Activated CD4-positive, alpha-beta T cell treated with anti-CD3 and anti-CD28 coated beads, Interleukin-10, Interleukin-2, amounts not matched to agents 100 ng/mL and 50 ng/mL, durations not matched to agents 16 hours and 8 hours (primary cell): ENCODE results near the gene WFDC10B.
"Not testable (repeated sequence)": the region's sequence is repeated elsewhere in the genome, so short reads cannot be mapped to it uniquely, and the experiment has no call there.

Source experiments
- DNase-seq: peaks from one replicate; pipeline ENCODE4 v3.0.0-alpha.2; 2020

Gene WFDC10B

GRCh38 chr20:45704969-45705637, at the start of gene WFDC10B:
WFDC10B (minus strand) TSS chr20:45705019; CDS start chr20:45685992, 19,027 bp downstream.
- no peak for DNase-seq

DNA sequence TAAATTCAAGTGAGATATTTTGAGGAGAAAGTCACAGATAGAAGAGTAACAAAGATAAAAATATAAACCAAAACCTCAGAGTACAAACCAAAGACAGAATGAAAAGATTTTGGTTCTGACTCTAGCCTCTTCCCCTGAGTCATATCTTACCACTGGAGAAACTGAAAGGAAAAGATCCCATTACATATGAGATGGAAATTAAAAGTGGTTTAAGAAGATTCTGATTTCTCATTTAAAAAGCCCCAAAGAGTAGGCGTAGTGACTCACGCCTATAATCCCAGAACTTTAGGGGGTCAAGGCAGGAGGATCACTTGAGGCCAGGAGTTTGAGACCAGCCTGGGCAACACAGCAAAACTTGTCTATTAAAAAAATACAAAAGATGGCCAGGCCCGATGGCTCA, 47.9 kb upstream of the WFDC10B start:
- peak; percentile 60 for DNase-seq

- no peak for DNase-seq
Observed at GRCh38 chr20:45751721-45752120, 46.9 kb upstream of the WFDC10B start.

- no peak for DNase-seq
Observed at GRCh38 chr20:45745015-45745414, 40.2 kb upstream of the WFDC10B start.

GRCh38 chr20:45742596-45742995, 37.8 kb upstream of the WFDC10B start:
- DNase-seq = no peak

DNA sequence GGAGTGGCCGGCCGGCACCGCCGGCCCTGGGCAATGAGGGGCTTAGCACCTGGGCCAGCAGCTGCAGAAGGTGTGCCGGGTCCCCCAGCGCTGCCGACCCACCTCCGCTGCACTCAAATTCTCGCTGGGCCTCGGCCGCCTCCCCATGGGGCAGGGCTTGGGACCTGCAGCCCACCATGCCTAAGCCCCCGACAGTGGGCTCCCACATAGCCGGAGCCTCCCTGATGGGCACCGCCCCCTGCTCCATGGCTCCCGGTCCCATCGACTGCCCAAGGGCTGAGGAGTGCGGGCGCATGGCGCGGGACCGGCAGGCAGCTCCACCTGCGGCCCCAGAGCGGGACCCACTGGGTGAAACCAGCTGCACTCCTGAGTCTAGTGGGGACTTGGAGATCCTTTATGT, 31.2 kb upstream of the WFDC10B start:
- no peak for DNase-seq

- DNase-seq = no peak
Observed at GRCh38 chr20:45735552-45735951, 30.7 kb upstream of the WFDC10B start.

DNA sequence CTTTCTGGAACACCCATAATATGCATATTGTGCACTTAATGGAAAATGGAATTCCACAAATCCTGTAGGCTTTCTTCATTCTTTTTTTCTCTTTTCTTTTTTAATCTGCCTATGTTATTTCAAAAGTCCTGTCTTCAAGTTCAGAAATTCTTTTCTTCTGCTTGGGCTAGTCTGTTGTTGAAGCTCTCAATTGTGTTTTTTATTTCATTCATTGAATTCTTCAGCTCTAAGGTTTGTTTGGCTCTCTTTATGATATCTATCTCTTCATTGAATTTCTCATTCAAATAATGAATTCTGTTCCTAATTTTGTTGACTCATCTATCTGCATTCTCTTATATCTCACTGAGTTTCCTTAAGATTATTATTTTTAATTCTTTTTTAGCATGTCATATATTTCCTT, 27.4 kb upstream of the WFDC10B start:
- DNase-seq = no peak

GRCh38 chr20:45727044-45727443, 22.2 kb upstream of the WFDC10B start:
- peak; percentile 74 for DNase-seq

GRCh38 chr20:45725134-45725533, 20.3 kb upstream of the WFDC10B start:
- no peak for DNase-seq

DNA sequence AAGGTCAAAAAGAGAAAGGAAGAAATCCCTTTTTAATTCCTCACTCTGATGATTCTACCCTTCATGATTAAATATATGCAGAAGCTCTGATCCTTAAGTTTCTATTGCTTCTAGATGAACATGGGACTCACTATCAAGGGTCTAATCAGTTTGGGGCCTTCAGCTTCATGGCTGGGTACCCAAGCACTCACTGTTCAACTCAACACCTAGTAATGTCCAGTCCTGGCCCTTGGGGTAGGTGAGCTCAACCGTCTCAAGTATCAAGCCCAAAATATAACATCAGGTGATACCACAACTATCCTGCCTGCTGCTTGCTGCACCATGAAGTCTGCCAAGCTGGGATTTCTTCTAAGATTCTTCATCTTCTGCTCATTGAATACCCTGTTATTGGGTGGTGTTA, 17.2 kb upstream of the WFDC10B start, which contains the start of gene SPINT4:
TSS of gene SPINT4 (plus strand) at position 301 of the 400 bp plus-strand sequence. CDS start at position 322, 21 bp downstream.
- DNase-seq = no peak

DNA sequence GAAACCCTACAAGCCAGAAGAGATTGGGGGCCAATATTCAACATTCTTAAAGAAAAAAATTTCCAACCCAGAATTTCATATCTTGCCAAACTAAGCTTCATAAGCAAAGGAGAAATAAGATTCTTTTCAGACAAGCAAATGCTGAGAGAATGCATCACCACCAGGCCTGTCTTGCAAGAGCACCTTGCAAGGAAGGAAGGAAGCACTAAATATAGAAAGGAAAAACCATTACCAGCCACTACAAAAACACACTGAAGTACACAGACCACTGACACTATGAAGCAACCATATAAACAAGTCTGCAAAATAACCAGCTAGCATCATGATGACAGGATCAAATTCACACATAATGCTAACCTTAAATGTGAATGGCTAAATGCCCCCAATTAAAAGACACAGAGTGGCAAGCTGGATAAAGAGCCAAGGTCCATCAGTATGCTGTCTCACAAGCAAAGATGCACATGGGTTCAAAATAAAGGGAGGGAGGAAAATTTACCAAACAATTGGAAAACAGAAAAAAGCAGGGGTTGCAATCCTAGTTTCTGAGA, 11.4 kb upstream of the WFDC10B start:
- not testable (repeated sequence) for DNase-seq

DNA sequence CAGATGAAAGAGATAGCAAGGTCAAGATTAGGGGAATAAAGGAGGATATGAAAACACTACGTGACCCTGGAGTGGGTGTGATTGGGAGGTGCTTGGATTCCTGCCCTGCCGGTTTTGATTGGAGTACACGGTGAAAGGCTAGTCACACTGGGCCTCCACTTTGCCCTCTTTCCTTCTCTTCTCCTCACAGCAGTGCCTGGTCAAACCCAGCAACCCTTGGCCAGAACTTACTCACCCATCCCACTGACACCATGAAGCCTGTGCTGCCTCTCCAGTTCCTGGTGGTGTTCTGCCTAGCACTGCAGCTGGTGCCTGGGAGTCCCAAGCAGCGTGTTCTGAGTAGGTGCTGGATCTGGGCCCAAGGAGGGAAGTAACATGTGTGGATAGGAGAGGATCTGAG, 2.9 kb downstream of the WFDC10B start, which contains the start of gene WFDC13:
TSS of gene WFDC13 (plus strand) at position 166 of the 400 bp plus-strand sequence. CDS start at position 252, 86 bp downstream.
- DNase-seq = no peak

- no peak for DNase-seq
Observed at GRCh38 chr20:45701104-45701503, 3.7 kb downstream of the WFDC10B start.

DNA sequence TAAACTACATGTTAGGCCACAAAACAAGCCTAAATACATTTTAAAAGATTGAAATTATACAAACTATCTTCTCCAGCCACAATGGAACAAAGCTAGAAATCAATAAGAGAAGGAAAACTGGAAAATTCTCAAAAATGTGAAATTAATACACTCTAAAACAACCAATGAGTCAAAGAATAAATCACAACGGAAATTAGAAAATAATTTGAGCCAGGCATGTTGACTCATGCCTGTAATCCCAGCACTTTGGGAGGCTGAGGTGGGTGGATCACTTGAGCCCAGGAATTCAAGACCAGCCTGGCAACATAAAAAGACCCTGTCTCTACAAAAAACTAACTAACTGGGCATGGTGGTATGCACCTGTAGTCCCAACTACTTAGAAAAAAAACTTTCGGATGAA, 9.3 kb downstream of the WFDC10B start:
- no peak for DNase-seq

DNA sequence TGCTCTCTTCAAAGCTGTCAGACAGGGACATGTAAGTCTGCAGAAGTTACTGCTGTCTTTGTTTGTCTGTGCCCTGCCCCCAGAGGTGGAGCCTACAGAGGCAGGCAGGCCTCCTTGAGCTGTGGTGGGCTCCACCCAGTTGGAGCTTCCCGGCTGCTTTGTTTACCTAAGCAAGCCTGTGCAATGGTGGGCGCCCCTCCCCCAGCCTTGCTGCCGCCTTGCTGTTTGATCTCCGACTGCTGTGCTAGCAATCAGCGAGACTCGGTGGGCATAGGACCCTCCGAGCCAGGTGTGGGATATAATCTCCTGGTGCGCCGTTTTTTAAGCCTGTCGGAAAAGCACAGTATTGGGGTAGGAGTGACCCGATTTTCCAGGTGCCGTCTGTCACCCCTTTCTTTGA, 11.5 kb downstream of the WFDC10B start:
- not testable (repeated sequence) for DNase-seq

DNA sequence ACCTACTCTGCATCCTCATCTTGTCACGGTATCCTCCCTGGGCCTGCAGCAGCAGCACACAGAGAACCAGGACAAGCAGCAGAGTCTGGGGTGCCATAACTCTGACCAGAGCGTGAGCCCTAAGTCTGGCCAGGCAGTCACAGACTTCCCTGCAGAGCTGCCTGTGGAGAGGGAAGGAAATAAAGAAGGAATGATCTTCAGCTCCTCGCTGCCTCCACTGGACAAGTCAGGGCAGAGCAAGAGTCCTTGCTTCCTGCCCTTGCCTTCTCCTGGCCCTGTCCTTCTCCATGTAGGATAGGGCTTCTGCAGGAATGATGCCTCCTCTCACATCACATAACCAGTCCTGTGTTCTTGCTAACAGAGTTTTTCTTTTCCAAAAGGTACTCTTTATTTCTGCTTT, 18.9 kb downstream of the WFDC10B start:
- DNase-seq = no peak

- no peak for DNase-seq
Observed at GRCh38 chr20:45679650-45680049, 25.2 kb downstream of the WFDC10B start.

DNA sequence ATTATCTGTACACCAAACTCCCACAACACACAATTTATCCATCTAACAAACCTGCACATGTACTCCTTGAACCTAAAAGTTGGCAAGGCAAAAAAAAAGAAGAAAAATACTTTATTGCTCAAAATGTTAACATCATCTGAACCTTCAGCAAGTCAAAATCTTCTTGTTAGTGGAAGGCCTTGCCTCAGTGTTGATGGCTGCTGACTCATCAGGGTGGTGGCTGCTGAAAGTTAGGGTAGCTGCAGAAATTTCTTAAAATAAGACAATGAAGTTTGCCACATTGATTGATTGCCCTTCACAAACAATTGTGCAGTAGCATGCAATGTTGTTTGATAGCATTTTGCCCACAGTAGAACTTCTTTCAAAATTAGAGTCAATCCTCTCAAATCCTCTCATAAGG, 32.1 kb downstream of the WFDC10B start:
- no peak for DNase-seq

DNA sequence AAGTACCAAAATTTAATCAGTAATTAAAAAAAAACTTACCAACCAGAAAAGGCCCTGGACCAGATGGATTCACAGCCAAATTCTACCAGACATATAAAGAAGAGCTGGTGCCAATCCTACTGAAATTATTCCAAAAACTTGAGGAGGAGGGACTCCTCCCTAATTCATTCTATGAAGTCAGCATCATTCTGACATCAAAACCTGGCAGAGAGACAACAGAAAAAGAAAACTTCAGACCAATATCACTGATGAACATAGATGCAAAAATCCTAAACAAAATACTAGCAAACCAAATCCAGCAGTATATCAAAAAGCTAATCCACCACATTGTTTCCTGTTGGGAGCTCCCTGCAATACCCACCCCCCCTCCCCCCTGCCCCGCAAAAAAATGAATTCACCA, 34.7 kb downstream of the WFDC10B start, which contains the start of gene WFDC11:
TSS of gene WFDC11 (minus strand) at position 101 of the 400 bp plus-strand sequence. CDS start 19,639 bp downstream, outside the sequence.
- DNase-seq = no peak

DNA sequence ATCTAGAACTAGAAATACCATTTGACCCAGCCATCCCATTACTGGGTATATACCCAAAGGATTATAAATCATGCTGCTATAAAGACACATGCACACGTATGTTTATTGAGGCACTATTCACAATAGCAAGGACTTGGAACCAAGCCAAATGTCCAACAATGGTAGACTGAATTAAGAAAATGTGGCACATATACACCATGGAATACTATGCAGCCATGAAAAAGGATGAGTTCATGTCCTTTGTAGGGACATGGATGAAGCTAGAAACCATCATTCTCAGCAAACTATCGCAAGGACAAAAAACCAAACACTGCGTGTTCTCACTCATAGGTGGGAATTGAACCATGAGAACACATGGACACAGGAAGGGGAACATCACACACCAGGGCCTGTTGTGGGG, 47.8 kb downstream of the WFDC10B start:
- DNase-seq = not testable (repeated sequence)

DNA sequence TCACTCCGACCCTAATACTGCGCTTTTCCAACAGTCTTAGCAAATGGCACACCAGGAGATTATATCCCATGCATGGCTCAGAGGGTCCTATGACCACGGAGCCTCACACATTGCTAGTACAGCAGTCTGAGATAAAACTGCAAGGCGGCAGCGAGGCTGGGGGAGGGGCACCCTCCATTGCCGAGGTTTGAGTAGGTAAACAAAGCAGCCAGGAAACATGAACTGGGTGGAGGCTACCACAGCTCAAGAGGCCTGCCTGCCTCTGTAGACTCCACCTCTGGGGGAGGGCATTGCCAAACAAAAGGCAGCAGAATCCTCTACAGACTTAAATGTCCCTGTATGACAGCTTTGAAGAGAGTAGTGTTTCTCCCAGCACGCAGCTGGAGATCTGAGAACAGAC, 53.1 kb downstream of the WFDC10B start:
- DNase-seq = not testable (repeated sequence)

DNA sequence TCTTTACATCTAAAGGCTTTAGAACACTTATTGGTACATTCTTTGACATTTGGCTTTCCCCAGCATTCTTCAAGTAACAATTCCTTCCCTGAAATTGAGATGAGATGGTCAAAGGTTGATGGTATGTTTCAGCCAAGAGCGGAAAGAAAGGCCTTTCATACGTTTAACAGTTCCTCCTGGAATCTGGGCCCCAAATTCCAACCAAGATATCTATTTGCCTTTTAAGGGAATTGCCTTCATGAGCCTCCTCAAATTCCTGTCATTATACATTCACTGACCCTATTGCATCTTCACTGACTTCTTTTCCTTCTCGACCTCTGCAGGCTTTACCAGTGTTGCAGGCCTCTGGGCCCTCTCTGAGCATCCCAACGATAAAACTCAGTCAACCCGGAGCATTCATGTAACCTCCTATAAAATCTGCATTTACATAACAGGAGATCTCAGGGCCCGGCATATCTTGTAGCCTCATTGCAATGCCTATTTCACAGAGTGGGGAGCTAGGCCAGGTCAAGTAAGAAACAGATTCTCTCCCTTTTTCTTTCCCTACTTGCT, 55.4 kb downstream of the WFDC10B start:
- no peak for DNase-seq

- DNase-seq = no peak
Observed at GRCh38 chr20:45647441-45648050, 57.3 kb downstream of the WFDC10B start.
